ENCODE results near the gene DCT. TPM values are rescaled to one million over a fixed set of nuclear protein-coding genes. Genes with fewer than 3 reads are reported as not detected.

Gene DCT
- total and polyA plus RNA-seq, 2 of the 4 experiments (the other 2 are of a cell fraction): not detected

DNA sequence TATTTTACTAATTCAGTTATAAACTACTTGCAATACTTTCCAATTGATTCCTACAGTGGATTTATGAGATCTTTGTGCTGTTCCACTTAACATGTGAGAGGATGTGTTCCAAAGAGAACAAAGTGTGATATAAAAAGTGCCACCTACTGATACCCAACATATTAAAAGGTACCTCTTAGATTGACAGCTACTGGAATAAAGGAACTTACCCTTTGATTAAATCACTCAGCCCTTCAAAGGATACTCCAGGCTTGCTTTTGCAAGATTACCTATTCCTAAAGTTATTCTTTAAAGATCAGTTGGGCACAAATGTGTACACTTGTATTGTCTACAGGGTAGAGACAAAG lies 65.9 kb downstream of the DCT start:
- ATAC-seq (ENCODE audit: low read depth) (no peak), DNase-seq (no peak)
- H3K23ac ChIP-seq (ENCODE audit: low read depth, low read length): no peak overlapping the region
- H4K8ac ChIP-seq (ENCODE audit: low read depth in 2 of 2, low read length in 2 of 2): no peak overlapping the region
- H3K9ac ChIP-seq (ENCODE audit: low read depth, low read length): no peak overlapping the region
- TF ChIP-seq RFX5 (IDR thresholded peaks at IDR 0.05; ENCODE audit: low read depth, low read length) (no peak), FOS (IDR thresholded peaks at IDR 0.05; ENCODE audit: low read depth, low read length) (no peak), CEBPB (IDR thresholded peaks at IDR 0.05; ENCODE audit: low read depth, low read length) (no peak), MAZ (IDR thresholded peaks at IDR 0.05; ENCODE audit: borderline replicate concordance, low read depth, low read length) (no peak), SMC3 (IDR thresholded peaks at IDR 0.05; ENCODE audit: low read depth, low read length) (no peak), USF2 (IDR thresholded peaks at IDR 0.05; ENCODE audit: low read depth, low read length) (no peak), NFE2L2 (IDR thresholded peaks at IDR 0.05; ENCODE audit: low read depth, low read length) (no peak), BHLHE40 (IDR thresholded peaks at IDR 0.05; ENCODE audit: low read depth, low read length) (no peak), MXI1 (IDR thresholded peaks at IDR 0.05; ENCODE audit: borderline replicate concordance, low read depth, low read length) (no peak), RCOR1 (IDR thresholded peaks at IDR 0.05; ENCODE audit: insufficient replicate concordance, low read length) (no peak), MAFK (IDR thresholded peaks at IDR 0.05; ENCODE audit: low read depth, low read length) (no peak), CTCF (conservative IDR thresholded peaks at IDR 0.05; ENCODE audit: low read depth, low read length) (no peak), POLR2A (IDR thresholded peaks at IDR 0.05; ENCODE audit: low read depth, low read length) (no peak), RAD21 (IDR thresholded peaks at IDR 0.05; ENCODE audit: low read length) (no peak), CHD1 (IDR thresholded peaks at IDR 0.05; ENCODE audit: low read depth, low read length) (no peak)
- TF ChIP-seq, protein P1, sequence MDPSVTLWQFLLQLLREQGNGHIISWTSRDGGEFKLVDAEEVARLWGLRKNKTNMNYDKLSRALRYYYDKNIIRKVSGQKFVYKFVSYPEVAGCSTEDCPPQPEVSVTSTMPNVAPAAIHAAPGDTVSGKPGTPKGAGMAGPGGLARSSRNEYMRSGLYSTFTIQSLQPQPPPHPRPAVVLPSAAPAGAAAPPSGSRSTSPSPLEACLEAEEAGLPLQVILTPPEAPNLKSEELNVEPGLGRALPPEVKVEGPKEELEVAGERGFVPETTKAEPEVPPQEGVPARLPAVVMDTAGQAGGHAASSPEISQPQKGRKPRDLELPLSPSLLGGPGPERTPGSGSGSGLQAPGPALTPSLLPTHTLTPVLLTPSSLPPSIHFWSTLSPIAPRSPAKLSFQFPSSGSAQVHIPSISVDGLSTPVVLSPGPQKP (IDR thresholded peaks at IDR 0.05; ENCODE audit: borderline replicate concordance, low read depth, low read length): no peak
- no peak overlapping the region for H3K4me3 ChIP-seq (ENCODE audit: insufficient read depth, low read depth, low read length)
- no peaks in the 10 kb centered on the region for H4K20me1 ChIP-seq (ENCODE audit: insufficient read depth, low read length)
- H3K36me3 ChIP-seq (ENCODE audit: control insufficient read depth, insufficient read depth, low read length): no peaks in the 10 kb centered on the region
- H3K4me2 ChIP-seq (ENCODE audit: low read depth, low read length): no peak overlapping the region
- H2AK9ac ChIP-seq (replicated peaks; ENCODE audit: low read depth, low read length, poor library complexity): no peak overlapping the region
- no peak overlapping the region for H4K5ac ChIP-seq (ENCODE audit: low read depth, low read length)
- POLR2A ChIA-PET (ENCODE audit: unreplicated experiment): no interaction called here
- dilution Hi-C loops (cut with HindIII; ENCODE audit: low sequenced_read_pairs, unreplicated experiment): no loop called here
- no peak overlapping the region for H3K4ac ChIP-seq (ENCODE audit: low read depth, low read length)
- intact Hi-C loops (cut with micrococcal nuclease): no loop called here
- no peak overlapping the region for H4K91ac ChIP-seq (ENCODE audit: insufficient read depth, low read depth, low read length)
- H2BK120ac ChIP-seq (ENCODE audit: low read depth, low read length): no peak overlapping the region
- no peak overlapping the region for H3K56ac ChIP-seq (ENCODE audit: extremely low read depth, insufficient read depth, low read length)
- BruUV-seq (replicated peaks): no TSS peak
- H2BK15ac ChIP-seq (ENCODE audit: low read depth, low read length): no peak overlapping the region
- no peak overlapping the region for H2AFZ ChIP-seq (replicated peaks; ENCODE audit: low read length, poor library complexity)
- H2BK5ac ChIP-seq (ENCODE audit: low read depth, low read length, poor library complexity, severe bottlenecking): no peak overlapping the region
- H3K18ac ChIP-seq (ENCODE audit: low read depth, low read length): no peak overlapping the region
- no peak overlapping the region for H3K27ac ChIP-seq (ENCODE audit: insufficient read depth, low read length)
- no peak overlapping the region for H2BK20ac ChIP-seq (ENCODE audit: low read depth, low read length)
- peaks cover 5% of the 10 kb centered on the region for H3K27me3 ChIP-seq (ENCODE audit: control insufficient read depth, insufficient read depth, low read length)
- CTCF ChIA-PET: no interaction called here
- H3K14ac ChIP-seq (replicated peaks; ENCODE audit: low read depth, low read length): no peak overlapping the region
- no peaks in the 10 kb centered on the region for H3K79me1 ChIP-seq (ENCODE audit: low read depth in 1 of 2, low read length in 2 of 2)
- H3K9me3 ChIP-seq (ENCODE audit: control insufficient read depth, insufficient read depth, low read length): no peaks in the 10 kb centered on the region
- H3K9me1 ChIP-seq (ENCODE audit: insufficient read depth, low read length): no peaks in the 10 kb centered on the region
- no peak overlapping the region for H2AK5ac ChIP-seq (ENCODE audit: low read depth, low read length)
- in situ Hi-C loops (cut with MboI; ENCODE audit: low sequenced_read_pairs): no loop called here
- no peaks in the 10 kb centered on the region for H3K4me1 ChIP-seq (ENCODE audit: control insufficient read depth, insufficient read depth, low read length)

Data from IMR-90 (cell line).